ENCODE results near the gene C5orf34. TPM values are rescaled to one million over a fixed set of nuclear protein-coding genes. Genes with fewer than 3 reads are reported as not detected.
"Not testable (repeated sequence)": the region's sequence is repeated elsewhere in the genome, so short reads cannot be mapped to it uniquely, and the experiment has no call there.

The C5orf34 gene
- total RNA-seq, 2 donors from 2014 or later = 1.3 TPM; not detected in 1

DNA sequence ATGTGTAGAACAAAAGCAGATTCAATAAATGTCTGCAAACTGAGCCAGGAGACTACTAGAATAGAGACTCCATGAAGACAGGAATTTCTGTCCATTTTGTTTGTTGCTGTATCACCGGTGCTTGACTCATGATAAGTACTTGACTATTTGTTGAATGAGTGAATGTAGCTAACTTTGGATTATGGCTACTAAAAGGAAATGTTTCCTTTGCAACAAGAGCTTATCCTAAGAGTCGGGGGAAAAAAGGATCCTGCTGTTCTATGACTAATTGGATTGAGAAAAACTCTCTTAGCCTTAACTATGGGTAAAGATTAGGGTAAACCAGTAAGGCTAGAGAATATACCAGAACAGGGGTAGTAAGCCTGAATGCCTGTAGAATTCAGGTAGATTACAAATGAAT, 38.4 kb upstream of the C5orf34 start:
- H3K36me3 ChIP-seq (replicated peaks in 1 of 2; ENCODE audit: insufficient read depth in 1 of 2, low read depth in 2 of 2) = no peaks in the 10 kb centered on the region
- H3K4me1 ChIP-seq = peaks cover 49% of the 10 kb centered on the region
- DNase-seq (no peak), ATAC-seq (no peak)
- no peak overlapping the region for H3K4me3 ChIP-seq
- intact Hi-C loops (cut with DNase I) = no loop called here
- no peak for TF ChIP-seq POLR2A (IDR thresholded peaks at IDR 0.05)
- TF ChIP-seq, protein P1, sequence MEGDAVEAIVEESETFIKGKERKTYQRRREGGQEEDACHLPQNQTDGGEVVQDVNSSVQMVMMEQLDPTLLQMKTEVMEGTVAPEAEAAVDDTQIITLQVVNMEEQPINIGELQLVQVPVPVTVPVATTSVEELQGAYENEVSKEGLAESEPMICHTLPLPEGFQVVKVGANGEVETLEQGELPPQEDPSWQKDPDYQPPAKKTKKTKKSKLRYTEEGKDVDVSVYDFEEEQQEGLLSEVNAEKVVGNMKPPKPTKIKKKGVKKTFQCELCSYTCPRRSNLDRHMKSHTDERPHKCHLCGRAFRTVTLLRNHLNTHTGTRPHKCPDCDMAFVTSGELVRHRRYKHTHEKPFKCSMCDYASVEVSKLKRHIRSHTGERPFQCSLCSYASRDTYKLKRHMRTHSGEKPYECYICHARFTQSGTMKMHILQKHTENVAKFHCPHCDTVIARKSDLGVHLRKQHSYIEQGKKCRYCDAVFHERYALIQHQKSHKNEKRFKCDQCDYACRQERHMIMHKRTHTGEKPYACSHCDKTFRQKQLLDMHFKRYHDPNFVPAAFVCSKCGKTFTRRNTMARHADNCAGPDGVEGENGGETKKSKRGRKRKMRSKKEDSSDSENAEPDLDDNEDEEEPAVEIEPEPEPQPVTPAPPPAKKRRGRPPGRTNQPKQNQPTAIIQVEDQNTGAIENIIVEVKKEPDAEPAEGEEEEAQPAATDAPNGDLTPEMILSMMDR (IDR thresholded peaks at IDR 0.05) = no peak
- no peaks in the 10 kb centered on the region for H3K9me3 ChIP-seq
- no peaks in the 10 kb centered on the region for H3K27me3 ChIP-seq
- 74 to 75% methylated on average over 2 of the region's 2 CpGs for WGBS, 2 donors
- H3K27ac ChIP-seq = no peak overlapping the region

DNA sequence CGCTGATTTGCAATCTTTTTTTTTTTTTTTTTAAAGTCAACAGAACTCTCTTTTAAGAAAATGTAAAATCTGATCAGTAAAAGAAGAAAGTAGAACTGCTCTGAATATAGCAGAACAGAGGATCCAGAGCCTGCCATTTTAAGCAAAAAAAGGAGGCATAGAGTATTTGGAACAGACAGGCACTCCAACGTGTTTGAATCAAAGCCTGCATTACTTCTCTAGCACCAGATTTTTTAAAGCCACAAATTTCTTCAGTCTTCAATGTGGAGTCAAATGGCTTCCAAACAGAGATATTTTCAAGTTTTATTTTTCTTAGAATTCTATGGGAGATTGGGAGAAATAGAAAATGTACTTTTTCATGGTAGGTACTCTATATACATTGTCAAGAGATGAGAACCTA, 36.8 kb upstream of the C5orf34 start:
- Histone ChIP-seq H3K27ac (no peak overlapping the region), H3K27me3 (no peaks in the 10 kb centered on the region), H3K4me3 (no peak overlapping the region), H3K9me3 (no peaks in the 10 kb centered on the region), H3K4me1 (peaks cover 43% of the 10 kb centered on the region), H3K36me3 (replicated peaks in 1 of 2; ENCODE audit: insufficient read depth in 1 of 2, low read depth in 2 of 2) (peaks cover 0 to 5% of the 10 kb centered on the region in 2 donors)
- TF ChIP-seq POLR2A (IDR thresholded peaks at IDR 0.05) = no peak
- TF ChIP-seq, protein P1 (IDR thresholded peaks at IDR 0.05) = no peak
- ATAC-seq = no peak
- 61 to 69% methylated on average over 2 of the region's 2 CpGs for WGBS, 2 donors
- DNase-seq = no peak
- intact Hi-C loops (cut with DNase I) = no loop called here

DNA sequence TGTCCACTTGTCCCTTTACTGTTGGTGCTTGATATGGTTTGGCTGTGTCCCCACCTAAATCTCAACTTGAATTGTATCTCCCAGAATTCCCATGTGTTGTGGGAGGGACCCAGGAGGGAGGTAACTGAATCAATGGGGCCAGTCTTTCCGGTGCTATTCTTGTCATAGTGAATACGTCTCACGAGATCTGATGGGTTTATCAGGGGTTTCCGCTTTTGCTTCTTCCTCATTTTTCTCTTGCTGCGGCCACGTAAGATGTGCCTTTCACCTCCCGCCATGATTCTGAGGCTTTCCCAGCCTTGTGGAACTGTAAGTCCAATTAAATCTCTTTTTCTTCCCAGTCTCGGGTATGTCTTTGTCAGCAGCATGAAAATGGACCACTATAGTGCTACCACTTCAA, 34.3 kb upstream of the C5orf34 start:
- H3K4me3 ChIP-seq; H3K27me3 ChIP-seq; H3K27ac ChIP-seq; DNase-seq; ATAC-seq; H3K9me3 ChIP-seq; intact Hi-C loops (cut with DNase I): not testable (repeated sequence)
- peaks cover 0 to 14% of the 10 kb centered on the region in 2 donors for H3K36me3 ChIP-seq (replicated peaks in 1 of 2; ENCODE audit: insufficient read depth in 1 of 2, low read depth in 2 of 2)
- 94 to 98% methylated on average over 8 of the region's 8 CpGs for WGBS, 2 donors
- H3K4me1 ChIP-seq = peaks cover 25% of the 10 kb centered on the region

DNA sequence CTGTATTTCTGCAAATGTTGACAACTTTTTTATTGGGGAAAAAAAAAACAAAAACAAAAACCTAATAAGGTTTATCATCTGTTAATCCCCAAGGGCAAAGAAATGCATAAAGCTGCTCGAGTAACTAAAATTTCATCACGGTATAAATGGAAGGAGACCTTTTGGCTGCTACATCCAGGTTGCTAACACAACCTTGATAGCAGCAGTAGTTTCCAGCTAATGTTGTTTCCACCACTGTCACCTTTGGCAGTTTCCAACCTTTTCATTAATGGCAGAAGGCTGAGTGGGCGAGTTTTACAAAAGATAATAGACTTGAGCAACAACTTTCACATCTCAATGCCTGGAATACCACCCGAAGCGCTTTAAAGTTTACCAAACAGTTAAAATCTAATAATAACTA, 33.4 kb upstream of the C5orf34 start:
- Histone ChIP-seq H3K27me3 (no peaks in the 10 kb centered on the region), H3K4me3 (no peak overlapping the region), H3K4me1 (peaks cover 16% of the 10 kb centered on the region), H3K36me3 (replicated peaks in 1 of 2; ENCODE audit: insufficient read depth in 1 of 2, low read depth in 2 of 2) (peaks cover 0 to 14% of the 10 kb centered on the region in 2 donors), H3K27ac (no peak overlapping the region), H3K9me3 (no peaks in the 10 kb centered on the region)
- no peak for TF ChIP-seq POLR2A (IDR thresholded peaks at IDR 0.05)
- TF ChIP-seq, protein P1 (IDR thresholded peaks at IDR 0.05) = no peak
- ATAC-seq (no peak), DNase-seq (no peak)
- intact Hi-C loops (cut with DNase I) = no loop called here
- WGBS, 2 donors = 64 to 75% methylated on average over 5 of the region's 5 CpGs

DNA sequence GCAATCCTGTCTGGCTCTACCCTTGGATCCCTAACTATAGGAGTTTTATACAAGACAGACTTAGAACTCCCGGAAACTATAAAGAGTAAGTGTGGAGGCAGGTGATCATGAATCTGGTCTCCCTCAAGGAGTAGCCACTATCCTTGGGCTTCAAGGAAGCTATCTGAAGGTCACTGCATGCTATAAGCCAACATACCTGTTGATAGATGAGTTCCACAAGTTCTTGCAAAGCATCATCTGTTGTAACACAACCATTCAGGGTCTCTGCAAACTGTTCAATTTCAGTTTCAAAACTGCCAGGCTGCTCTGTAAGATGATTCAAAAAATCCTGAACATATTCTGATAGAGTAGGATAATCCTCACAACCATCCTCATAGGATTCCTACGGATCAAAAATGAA, 32.6 kb upstream of the C5orf34 start:
- no peak for DNase-seq
- WGBS, 2 donors = 89 to 95% methylated on average over 2 of the region's 2 CpGs
- Histone ChIP-seq H3K4me3 (no peak overlapping the region), H3K27ac (no peak overlapping the region), H3K27me3 (no peaks in the 10 kb centered on the region), H3K4me1 (peaks cover 9% of the 10 kb centered on the region), H3K9me3 (no peaks in the 10 kb centered on the region), H3K36me3 (replicated peaks in 1 of 2; ENCODE audit: insufficient read depth in 1 of 2, low read depth in 2 of 2) (peaks cover 0 to 14% of the 10 kb centered on the region in 2 donors)
- intact Hi-C loops (cut with DNase I) = no loop called here
- no peak for ATAC-seq
- TF ChIP-seq POLR2A (IDR thresholded peaks at IDR 0.05) = no peak
- TF ChIP-seq, protein P1 (IDR thresholded peaks at IDR 0.05) = no peak
